Activated T-cell treated with anti-CD3 and anti-CD28 coated beads, Interleukin-2, amount 50 U/mL, for 72 hours (primary cell): ENCODE measurements around the gene PGP. TPM values are rescaled to one million over a fixed set of nuclear protein-coding genes. Genes with fewer than 3 reads are reported as not detected.
"Not testable (repeated sequence)": the region's sequence is repeated elsewhere in the genome, so short reads cannot be mapped to it uniquely, and the experiment has no call there.

Source experiments
- ATAC-seq, 2 donors: fragments of 150-1000 bp; cut with Tn5 transposase; replicated peaks in 1 of 2; 2 replicates each; pipeline ENCODE4 v1.10.0; 2021; ENCODE audit warnings: moderate library complexity in 2 of 2, mild to moderate bottlenecking in 1 of 2
- DNase-seq, 2 donors: peaks; one replicate each; pipeline ENCODE4 v3.0.0; 2021 to 2022; ENCODE audit warnings: mixed read lengths in 1 of 2
- H3K27ac Mint-ChIP-seq: one replicate; pipeline ENCODE4 v1.8.0; 2022; ENCODE audit warnings: mild to moderate bottlenecking, moderate library complexity, mixed read lengths
- H3K27me3 Mint-ChIP-seq: one replicate; pipeline ENCODE4 v1.8.0; 2022; ENCODE audit warnings: low read depth, mixed read lengths
- H3K36me3 Mint-ChIP-seq, 2 donors: one replicate each; pipeline ENCODE4 v1.8.0; 2022; ENCODE audit warnings: mixed read lengths in 2 of 2, mild to moderate bottlenecking in 1 of 2; ENCODE audit not compliant: insufficient read depth in 2 of 2
- H3K4me1 Mint-ChIP-seq: one replicate; pipeline ENCODE4 v1.8.0; 2022; ENCODE audit warnings: low read depth, mixed read lengths
- H3K4me3 Mint-ChIP-seq, 2 donors: one replicate each; pipeline ENCODE4 v1.8.0; 2022; ENCODE audit warnings: mild to moderate bottlenecking in 2 of 2, mixed read lengths in 2 of 2, moderate library complexity in 2 of 2
- H3K9me3 Mint-ChIP-seq, 2 donors: one replicate each; pipeline ENCODE4 v1.8.0; 2022; ENCODE audit warnings: mixed read lengths in 2 of 2
- total RNA-seq, 2 donors: library from RNA; stranded (reverse); gene quantifications; one replicate each; pipeline ENCODE4 v1.2.3, GENCODE V29; 2022

The PGP gene
- total RNA-seq, 2 donors from 2014 or later = 12.1 to 12.6 TPM

GRCh38 chr16:2207872-2208271 lies 6.8 kb downstream of the PGP start:
- ATAC-seq (no peak), DNase-seq (no peak)
- Mint-ChIP-seq H3K9me3 (no peaks in the 10 kb centered on the region), H3K27me3 (no peaks in the 10 kb centered on the region), H3K4me3 (peak overlapping the region; percentile 57 to 89), H3K27ac (no peak overlapping the region), H3K36me3 (peaks cover 2 to 7% of the 10 kb centered on the region in 2 donors), H3K4me1 (peaks cover 37% of the 10 kb centered on the region)

- no peak for ATAC-seq
Measured at GRCh38 chr16:2206780-2207433, 7.7 kb downstream of the PGP start.

GRCh38 chr16:2206420-2206779 lies 8.2 kb downstream of the PGP start:
- no peak for ATAC-seq
- peaks cover 2 to 6% of the 10 kb centered on the region in 2 donors for H3K36me3 Mint-ChIP-seq
- DNase-seq = no peak
- peaks cover 23% of the 10 kb centered on the region for H3K4me1 Mint-ChIP-seq
- H3K27me3 Mint-ChIP-seq = no peaks in the 10 kb centered on the region
- no peaks in the 10 kb centered on the region for H3K9me3 Mint-ChIP-seq
- H3K27ac Mint-ChIP-seq = peak overlapping the region; percentile 68
- H3K4me3 Mint-ChIP-seq = peak overlapping the region; percentile 84 to 89

More at GRCh38 chr16:2206780-2207433, 7.7 kb downstream of the PGP start:
- H3K27me3 Mint-ChIP-seq = no peaks in the 10 kb centered on the region
- H3K4me1 Mint-ChIP-seq = peaks cover 27% of the 10 kb centered on the region
- DNase-seq = no peak
- no peaks in the 10 kb centered on the region for H3K9me3 Mint-ChIP-seq
- H3K27ac Mint-ChIP-seq = peak overlapping the region; percentile 68
- H3K4me3 Mint-ChIP-seq = peak overlapping the region; percentile 84 to 89
- H3K36me3 Mint-ChIP-seq = peaks cover 2 to 7% of the 10 kb centered on the region in 2 donors

- ATAC-seq (no peak), DNase-seq (no peak)
- H3K9me3 Mint-ChIP-seq = no peaks in the 10 kb centered on the region
- peaks cover 23% of the 10 kb centered on the region for H3K4me1 Mint-ChIP-seq
- H3K36me3 Mint-ChIP-seq = peaks cover 2 to 6% of the 10 kb centered on the region in 2 donors
- no peaks in the 10 kb centered on the region for H3K27me3 Mint-ChIP-seq
- peak overlapping the region; percentile 68 for H3K27ac Mint-ChIP-seq
- H3K4me3 Mint-ChIP-seq = peak overlapping the region; percentile 84 to 89
Measured at GRCh38 chr16:2205967-2206313, 8.7 kb downstream of the PGP start.

GRCh38 chr16:2205104-2205966 lies 9.3 kb downstream of the PGP start, which contains the start of gene MLST8:
Gene MLST8 (plus strand): TSS chr16:2205454. CDS start chr16:2206086, 632 bp downstream.
- H3K36me3 Mint-ChIP-seq = peaks cover 2 to 6% of the 10 kb centered on the region in 2 donors
- peak; percentile 88 to 92 for DNase-seq
- no peaks in the 10 kb centered on the region for H3K27me3 Mint-ChIP-seq
- H3K4me1 Mint-ChIP-seq = peaks cover 23% of the 10 kb centered on the region
- peak; percentile 85 to 86 for ATAC-seq
- H3K4me3 Mint-ChIP-seq = peak within 1 kb of the TSS; percentile 84 to 89
- H3K9me3 Mint-ChIP-seq = no peaks in the 10 kb centered on the region
- H3K27ac Mint-ChIP-seq = peak within 1 kb of the TSS; percentile 80

- ATAC-seq = peak; percentile 3 to 5
Measured at GRCh38 chr16:2204416-2205103, 10.1 kb downstream of the PGP start.

GRCh38 chr16:2203119-2203688 lies 11.4 kb downstream of the PGP start:
- H3K9me3 Mint-ChIP-seq, H3K27me3 Mint-ChIP-seq, DNase-seq, ATAC-seq, H3K36me3 Mint-ChIP-seq: not testable (repeated sequence)
- peaks cover 23% of the 10 kb centered on the region for H3K4me1 Mint-ChIP-seq
- peak overlapping the region; percentile 53 to 89 for H3K4me3 Mint-ChIP-seq
- H3K27ac Mint-ChIP-seq = peak overlapping the region; percentile 62

More at GRCh38 chr16:2204416-2205103, 10.1 kb downstream of the PGP start:
- Mint-ChIP-seq H3K4me1 (peaks cover 23% of the 10 kb centered on the region), H3K36me3 (peaks cover 2 to 6% of the 10 kb centered on the region in 2 donors), H3K27me3 (no peaks in the 10 kb centered on the region), H3K4me3 (peak overlapping the region; percentile 74 to 89), H3K27ac (peak overlapping the region; percentile 72), H3K9me3 (no peaks in the 10 kb centered on the region)
- no peak for DNase-seq

- Mint-ChIP-seq H3K36me3 (no peaks in the 10 kb centered on the region), H3K27me3 (peaks cover 16% of the 10 kb centered on the region), H3K27ac (no peak overlapping the region), H3K4me1 (peaks cover 8% of the 10 kb centered on the region), H3K4me3 (no peak overlapping the region), H3K9me3 (no peaks in the 10 kb centered on the region)
- DNase-seq = no peak
- no peak for ATAC-seq
Measured at GRCh38 chr16:2200313-2200712, 14.3 kb downstream of the PGP start.

GRCh38 chr16:2199621-2200139 lies 15.0 kb downstream of the PGP start:
- no peak for ATAC-seq
- H3K9me3 Mint-ChIP-seq = no peaks in the 10 kb centered on the region

GRCh38 chr16:2199095-2199494 lies 15.5 kb downstream of the PGP start:
- H3K4me1 Mint-ChIP-seq = peaks cover 6% of the 10 kb centered on the region
- H3K4me3 Mint-ChIP-seq = no peak overlapping the region
- no peaks in the 10 kb centered on the region for H3K9me3 Mint-ChIP-seq
- H3K36me3 Mint-ChIP-seq = no peaks in the 10 kb centered on the region
- no peak overlapping the region for H3K27ac Mint-ChIP-seq
- DNase-seq (no peak), ATAC-seq (no peak)
- peaks cover 26% of the 10 kb centered on the region for H3K27me3 Mint-ChIP-seq

More at GRCh38 chr16:2199621-2200139, 15.0 kb downstream of the PGP start:
- H3K27me3 Mint-ChIP-seq = peaks cover 23% of the 10 kb centered on the region
- H3K4me3 Mint-ChIP-seq = no peak overlapping the region
- H3K4me1 Mint-ChIP-seq = peaks cover 12% of the 10 kb centered on the region
- no peaks in the 10 kb centered on the region for H3K36me3 Mint-ChIP-seq
- no peak for DNase-seq
- no peak overlapping the region for H3K27ac Mint-ChIP-seq

GRCh38 chr16:2198283-2198682 lies 16.4 kb downstream of the PGP start:
- no peak overlapping the region for H3K27ac Mint-ChIP-seq
- H3K27me3 Mint-ChIP-seq = peaks cover 26% of the 10 kb centered on the region
- H3K4me3 Mint-ChIP-seq = peak overlapping the region; percentile 5 to 80
- H3K4me1 Mint-ChIP-seq = peaks cover 6% of the 10 kb centered on the region
- no peaks in the 10 kb centered on the region for H3K9me3 Mint-ChIP-seq
- no peak for DNase-seq
- no peak for ATAC-seq
- no peaks in the 10 kb centered on the region for H3K36me3 Mint-ChIP-seq

- no peaks in the 10 kb centered on the region for H3K36me3 Mint-ChIP-seq
- peaks cover 26% of the 10 kb centered on the region for H3K27me3 Mint-ChIP-seq
- no peaks in the 10 kb centered on the region for H3K9me3 Mint-ChIP-seq
- H3K4me3 Mint-ChIP-seq = peak overlapping the region; percentile 5 to 80
- ATAC-seq (no peak), DNase-seq (no peak)
- peaks cover 6% of the 10 kb centered on the region for H3K4me1 Mint-ChIP-seq
- no peak overlapping the region for H3K27ac Mint-ChIP-seq
Measured at GRCh38 chr16:2197765-2198164, 16.9 kb downstream of the PGP start.
